ENCODE results near the gene CCDC13. TPM values are rescaled to one million over a fixed set of nuclear protein-coding genes. Genes with fewer than 3 reads are reported as not detected.

Gene CCDC13
- total RNA-seq, 1 experiment from 2014 or later, result 0.82 TPM

DNA sequence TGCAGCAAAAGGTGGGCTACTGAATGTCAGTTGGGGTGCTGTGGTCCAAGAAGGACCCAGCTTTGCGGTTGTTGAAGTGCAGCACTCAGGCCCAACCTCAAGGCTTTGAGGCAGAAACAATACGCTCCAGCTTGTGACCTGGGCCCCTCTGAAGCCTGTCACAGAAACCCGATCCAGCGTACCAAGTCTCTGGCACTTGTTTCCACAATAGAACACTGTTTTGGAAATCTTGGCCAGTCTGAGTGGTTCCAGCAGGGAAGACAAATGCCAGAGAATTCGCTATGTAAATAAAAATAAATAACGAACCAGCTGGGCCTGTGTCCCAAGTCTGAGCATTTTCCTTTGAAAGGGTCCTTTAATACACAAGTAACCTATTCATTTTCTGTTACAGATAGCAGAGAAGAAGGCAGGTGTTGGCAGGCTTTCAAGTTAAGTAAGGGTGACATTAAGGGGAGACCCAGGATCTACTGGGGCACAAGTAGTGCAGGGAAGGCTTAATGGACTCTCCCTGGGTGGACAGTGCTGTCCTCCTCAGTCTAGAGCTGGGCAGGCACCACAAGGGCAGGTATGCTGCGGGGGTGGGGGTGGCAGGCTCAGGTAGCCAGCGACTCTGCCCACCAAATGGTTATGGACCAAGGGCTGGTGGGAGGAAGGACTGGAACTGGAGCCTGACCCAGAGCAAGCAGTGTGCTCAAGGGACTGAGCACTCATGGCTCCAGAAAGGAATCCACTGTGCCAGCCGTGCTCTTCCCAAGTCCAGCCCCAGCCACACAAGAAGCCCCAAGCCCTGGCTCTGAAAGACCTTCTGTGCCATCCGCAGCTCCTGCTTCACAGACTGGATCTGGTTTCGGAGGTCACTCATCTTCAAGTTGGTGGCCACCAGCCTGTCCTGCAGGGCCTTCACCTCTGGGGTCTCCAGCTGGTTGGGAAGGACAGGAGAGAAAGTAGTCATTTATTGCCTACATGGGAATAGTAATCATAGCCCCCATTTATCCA, 26.3 kb downstream of the CCDC13 start:
- no TSS peak for BruUV-seq (replicated peaks)
- Mint-ChIP-seq H3K4me3 (ENCODE audit: unreplicated experiment) (no peak overlapping the region), H3K27ac (ENCODE audit: unreplicated experiment) (no peak overlapping the region), H3K27me3 (ENCODE audit: insufficient read depth, unreplicated experiment) (no peaks in the 10 kb centered on the region), H3K36me3 (ENCODE audit: insufficient read depth, unreplicated experiment) (no peaks in the 10 kb centered on the region), H3K9me3 (ENCODE audit: unreplicated experiment) (no peaks in the 10 kb centered on the region), H3K4me1 (ENCODE audit: low read depth, unreplicated experiment) (no peaks in the 10 kb centered on the region)
- no peak for DNase-seq
- no peaks in the 10 kb centered on the region for H3K27me3 ChIP-seq (replicated peaks; ENCODE audit: control insufficient read depth, insufficient read depth, low read length)
- intact Hi-C loops (cut with micrococcal nuclease; ENCODE audit: unreplicated experiment), result no loop called here
- H3K9me3 ChIP-seq, result no peaks in the 10 kb centered on the region
- TF ChIP-seq, protein P1, sequence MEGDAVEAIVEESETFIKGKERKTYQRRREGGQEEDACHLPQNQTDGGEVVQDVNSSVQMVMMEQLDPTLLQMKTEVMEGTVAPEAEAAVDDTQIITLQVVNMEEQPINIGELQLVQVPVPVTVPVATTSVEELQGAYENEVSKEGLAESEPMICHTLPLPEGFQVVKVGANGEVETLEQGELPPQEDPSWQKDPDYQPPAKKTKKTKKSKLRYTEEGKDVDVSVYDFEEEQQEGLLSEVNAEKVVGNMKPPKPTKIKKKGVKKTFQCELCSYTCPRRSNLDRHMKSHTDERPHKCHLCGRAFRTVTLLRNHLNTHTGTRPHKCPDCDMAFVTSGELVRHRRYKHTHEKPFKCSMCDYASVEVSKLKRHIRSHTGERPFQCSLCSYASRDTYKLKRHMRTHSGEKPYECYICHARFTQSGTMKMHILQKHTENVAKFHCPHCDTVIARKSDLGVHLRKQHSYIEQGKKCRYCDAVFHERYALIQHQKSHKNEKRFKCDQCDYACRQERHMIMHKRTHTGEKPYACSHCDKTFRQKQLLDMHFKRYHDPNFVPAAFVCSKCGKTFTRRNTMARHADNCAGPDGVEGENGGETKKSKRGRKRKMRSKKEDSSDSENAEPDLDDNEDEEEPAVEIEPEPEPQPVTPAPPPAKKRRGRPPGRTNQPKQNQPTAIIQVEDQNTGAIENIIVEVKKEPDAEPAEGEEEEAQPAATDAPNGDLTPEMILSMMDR (IDR thresholded peaks at IDR 0.05; ENCODE audit: insufficient read depth in 1 of 2, low read depth in 1 of 2, low read length in 1 of 2, severe bottlenecking in 1 of 2, unreplicated experiment in 1 of 2), result no peak
- H3K4me1 ChIP-seq, result no peaks in the 10 kb centered on the region
- H3K4me3 ChIP-seq (ENCODE audit: low read depth, low read length), result no peak overlapping the region
- POLR2A ChIA-PET, result no interaction called here
- CTCF ChIA-PET, result interaction anchor here (1.4 kb wide), 1 partner anchor 9 kb away, joined by 4 read pairs; no protein-coding TSS in a partner anchor
- H3K36me3 ChIP-seq (ENCODE audit: control insufficient read depth, insufficient read depth, low read length), result no peaks in the 10 kb centered on the region

DNA sequence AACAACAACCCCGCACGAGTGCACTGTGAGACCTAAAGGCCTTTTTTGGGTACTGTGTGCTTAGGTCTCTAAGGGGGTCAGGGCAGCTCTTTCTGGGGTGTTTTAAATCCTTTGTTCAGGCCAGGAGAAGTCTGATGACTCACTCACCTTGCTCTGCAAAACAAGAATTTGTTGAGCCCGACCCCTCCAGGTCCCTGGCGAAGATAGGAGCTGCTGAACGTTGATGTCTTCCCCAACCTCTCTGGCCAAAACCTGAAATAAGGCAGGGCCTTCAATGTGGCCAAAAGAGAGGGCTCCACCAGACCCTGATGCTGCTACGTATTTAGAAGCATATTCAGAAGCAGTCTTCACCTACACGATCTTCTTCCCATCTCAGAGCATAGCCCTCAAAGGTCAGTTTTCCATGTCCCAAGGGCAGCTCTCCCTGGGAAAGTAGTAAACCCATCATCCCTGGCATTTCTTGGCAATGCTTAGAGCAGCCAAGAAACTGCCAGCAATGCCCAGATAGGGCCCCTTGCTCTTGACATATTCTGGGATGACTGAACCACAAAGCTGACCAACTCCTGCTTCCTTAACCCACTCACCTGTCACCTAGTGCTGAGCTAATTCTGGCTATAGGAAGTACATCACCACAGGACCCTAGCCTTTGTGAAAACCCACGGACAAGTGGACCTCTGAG, 27.1 kb downstream of the CCDC13 start:
- no TSS peak for BruUV-seq (replicated peaks)
- H3K9me3 Mint-ChIP-seq (ENCODE audit: unreplicated experiment), result no peaks in the 10 kb centered on the region

More for the DNA sequence above, 27.1 kb downstream of the CCDC13 start:
- TF ChIP-seq, protein P1 (IDR thresholded peaks at IDR 0.05; ENCODE audit: insufficient read depth in 1 of 2, low read depth in 1 of 2, low read length in 1 of 2, severe bottlenecking in 1 of 2, unreplicated experiment in 1 of 2), result no peak
- H3K4me1 ChIP-seq, result no peaks in the 10 kb centered on the region
- no peaks in the 10 kb centered on the region for H3K9me3 ChIP-seq
- H3K4me3 ChIP-seq (ENCODE audit: low read depth, low read length), result no peak overlapping the region
- CTCF ChIA-PET, result interaction anchor here (1.4 kb wide), 1 partner anchor 10 kb away, joined by 4 read pairs; no protein-coding TSS in a partner anchor
- no peaks in the 10 kb centered on the region for H3K36me3 Mint-ChIP-seq (ENCODE audit: insufficient read depth, unreplicated experiment)
- H3K36me3 ChIP-seq (ENCODE audit: control insufficient read depth, insufficient read depth, low read length), result no peaks in the 10 kb centered on the region
- H3K27me3 ChIP-seq (replicated peaks; ENCODE audit: control insufficient read depth, insufficient read depth, low read length), result no peaks in the 10 kb centered on the region
- H3K27me3 Mint-ChIP-seq (ENCODE audit: insufficient read depth, unreplicated experiment), result no peaks in the 10 kb centered on the region
- DNase-seq, result no peak
- H3K4me3 Mint-ChIP-seq (ENCODE audit: unreplicated experiment), result no peak overlapping the region
- no peaks in the 10 kb centered on the region for H3K4me1 Mint-ChIP-seq (ENCODE audit: low read depth, unreplicated experiment)
- H3K27ac Mint-ChIP-seq (ENCODE audit: unreplicated experiment), result no peak overlapping the region
- POLR2A ChIA-PET, result no interaction called here
- intact Hi-C loops (cut with micrococcal nuclease; ENCODE audit: unreplicated experiment), result loop anchor here (2.0 kb wide), 1 partner anchor 85 kb away; no protein-coding TSS in a partner anchor

Measured in Caco-2 (cell line).